Adrenal gland (tissue), 12 donors: ENCODE results near the gene TRMU. TPM values are rescaled to one million over a fixed set of nuclear protein-coding genes. Genes with fewer than 3 reads are reported as not detected.

Source experiments
- DNase-seq, 7 donors: peaks; one replicate each; pipeline ENCODE4 v3.0.0-alpha.2; 2019 to 2020
- H3K27ac ChIP-seq, 5 donors: fragments of 200-600 bp; sonication (generic) in 4 of 5; 1 replicate in 3 of 5; 2 replicates in 2 of 5; pipeline versions ENCODE4 v1.5.1 to v1.8.0; 2016 to 2020; ENCODE audit warnings: mild to moderate bottlenecking in 1 of 5
- H3K27me3 ChIP-seq: fragments of 200-600 bp; 2 replicates; pipeline ENCODE4 v1.8.0; 2021
- H3K36me3 ChIP-seq, 2 donors: fragments of 200-600 bp; replicated peaks in 1 of 2; 1 replicate in 1 of 2; 2 replicates in 1 of 2; pipeline versions ENCODE4 v1.5.1 to v1.8.0; 2018 to 2022
- H3K4me1 ChIP-seq, 2 donors: fragments of 200-600 bp; replicated peaks in 1 of 2; 1 replicate in 1 of 2; 2 replicates in 1 of 2; pipeline versions ENCODE4 v1.5.1 to v1.8.0; 2018 to 2021
- H3K4me3 ChIP-seq, 4 donors: fragments of 200-600 bp; sonication (generic) in 3 of 4; one replicate each; pipeline ENCODE4 v1.5.1; 2016 to 2018
- H3K9me3 ChIP-seq, 3 donors: fragments of 200-600 bp; sonication (generic) in 1 of 3; replicated peaks in 1 of 3; 1 replicate in 2 of 3; 2 replicates in 1 of 3; pipeline versions ENCODE4 v1.5.1 to v1.8.0; 2016 to 2021
- POLR2A ChIP-seq, 2 donors: fragments of 450-650 bp; IDR thresholded peaks; one replicate each; pipeline ENCODE4 v1.6.1; 2017; ENCODE audit warnings: antibody characterized with exemption in 2 of 2, mild to moderate bottlenecking in 2 of 2, moderate library complexity in 1 of 2
- WGBS, 4 donors: extraction: QIAGEN DNeasy Blood & Tissue Kit in 2 of 4; methylation state at CpG; one replicate each; pipeline versions ENCODE4 v1.1.5 to v1.1.7; 2013 to 2017; 5-methylcytosine and 5-hydroxymethylcytosine counted together
- intact Hi-C, 2 donors: fragments of 100-400 bp; cut with DNase I; formaldehyde crosslinking; loops; one replicate each; pipeline versions ENCODE4 v1.14.1 to v1.15.0; 2022 to 2023
- polyA plus RNA-seq, 3 donors: library from polyadenylated mRNA; stranded (reverse); fragments of 200-250 nt in 2 of 3; fragments of 350-450 nt in 1 of 3; fragmentation: Illumina TruSeq in 1 of 3; extraction: RNeasy Lipid Tissue Mini Kit (QIAGEN cat#74804) in 1 of 3; gene quantifications; one replicate each; pipeline ENCODE4 v1.2.3, GENCODE V29; 2013 to 2014
- total RNA-seq, 9 donors: library from RNA; depleted of rRNA in 4 of 9; stranded (reverse); fragments of >200 nt in 4 of 9; fragments of 120-200 nt in 1 of 9; fragmentation: NEBNext Ultra II Directional in 1 of 9; extraction: Animal tissue kit (Norgen Biotek cat#: 25700) in 1 of 9; gene quantifications; one replicate each; pipeline versions ENCODE4 v1.1.0 to v1.2.4, GENCODE V29; 2013 to 2023
- TF ChIP-seq, protein P1 (sequence below), 6 experiments: fragments of 450-650 bp in 4 of 6; fragments of 200-600 bp in 2 of 6; sonication (generic) in 1 of 6; IDR thresholded peaks; 1 replicate in 5 of 6; 2 replicates in 1 of 6; pipeline versions ENCODE4 v1.5.1 to v1.8.0; 2016 to 2021; ENCODE audit warnings: antibody characterized with exemption in 6 of 6, mild to moderate bottlenecking in 2 of 6, moderate library complexity in 1 of 6
- donor health status: healthy with polysubstance abuse.
- donor health status: Bipolar disorder and iron deficiency.
- donor health status: DM: yes; HTN: yes; CAD: no.
- donor health status: DM: no; HTN: no; CAD: no.
- donor health status: DM: no; HTN: no; CAD: no.
- donor health status: DM: yes; HTN: yes; CAD: no.

TRMU gene
- total and polyA plus RNA-seq, 12 donors = 20.2 to 107 (median 36.5) TPM

DNA sequence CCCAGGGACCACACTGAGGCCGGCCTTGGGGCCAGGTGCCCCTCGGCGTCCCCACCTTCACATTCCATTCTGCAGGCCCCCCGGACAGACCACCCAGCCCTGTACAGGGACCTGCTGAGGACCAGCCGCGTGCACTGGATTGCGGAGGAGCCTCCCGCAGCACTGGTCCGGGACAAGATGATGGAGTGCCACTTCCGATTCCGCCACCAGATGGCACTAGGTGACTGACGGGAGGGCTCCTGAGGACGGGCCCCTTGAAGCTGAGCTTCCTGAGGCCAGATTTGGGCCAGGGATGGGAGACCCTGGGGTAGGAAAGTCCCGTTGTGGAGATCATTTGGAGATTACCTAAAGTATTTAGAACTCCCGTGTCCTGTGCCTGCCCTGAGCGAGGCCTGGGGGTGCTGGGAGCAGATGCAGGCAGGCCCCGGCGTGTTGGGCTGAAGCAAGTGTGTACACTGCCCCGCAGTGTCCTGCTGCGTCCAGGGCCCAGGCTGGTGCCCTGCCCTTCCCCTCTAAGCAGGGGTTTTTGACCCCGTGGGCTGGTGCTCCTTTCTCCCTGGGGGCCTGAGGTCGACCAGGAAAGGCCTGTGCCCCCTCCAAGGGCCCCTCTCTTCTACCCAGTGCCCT, 20.0 kb downstream of the TRMU start:
- WGBS, 4 donors = 48 to 53% (median 50%) methylated on average over 6 to 22 of the region's 22 CpGs
- peaks cover 0 to 61% of the 10 kb centered on the region in 2 donors for H3K36me3 ChIP-seq
- H3K4me1 ChIP-seq = peaks cover 0 to 18% of the 10 kb centered on the region in 2 donors
- H3K27ac ChIP-seq = no peak overlapping the region
- intact Hi-C loops = loop anchor here (5.0 to 10.0 kb wide), 2 partner anchors 187 to 309 kb away; no protein-coding TSS in a partner anchor
- H3K27me3 ChIP-seq = no peaks in the 10 kb centered on the region
- H3K4me3 ChIP-seq = no peak overlapping the region
- no peak for TF ChIP-seq POLR2A (IDR thresholded peaks at IDR 0.05)
- TF ChIP-seq, protein P1, sequence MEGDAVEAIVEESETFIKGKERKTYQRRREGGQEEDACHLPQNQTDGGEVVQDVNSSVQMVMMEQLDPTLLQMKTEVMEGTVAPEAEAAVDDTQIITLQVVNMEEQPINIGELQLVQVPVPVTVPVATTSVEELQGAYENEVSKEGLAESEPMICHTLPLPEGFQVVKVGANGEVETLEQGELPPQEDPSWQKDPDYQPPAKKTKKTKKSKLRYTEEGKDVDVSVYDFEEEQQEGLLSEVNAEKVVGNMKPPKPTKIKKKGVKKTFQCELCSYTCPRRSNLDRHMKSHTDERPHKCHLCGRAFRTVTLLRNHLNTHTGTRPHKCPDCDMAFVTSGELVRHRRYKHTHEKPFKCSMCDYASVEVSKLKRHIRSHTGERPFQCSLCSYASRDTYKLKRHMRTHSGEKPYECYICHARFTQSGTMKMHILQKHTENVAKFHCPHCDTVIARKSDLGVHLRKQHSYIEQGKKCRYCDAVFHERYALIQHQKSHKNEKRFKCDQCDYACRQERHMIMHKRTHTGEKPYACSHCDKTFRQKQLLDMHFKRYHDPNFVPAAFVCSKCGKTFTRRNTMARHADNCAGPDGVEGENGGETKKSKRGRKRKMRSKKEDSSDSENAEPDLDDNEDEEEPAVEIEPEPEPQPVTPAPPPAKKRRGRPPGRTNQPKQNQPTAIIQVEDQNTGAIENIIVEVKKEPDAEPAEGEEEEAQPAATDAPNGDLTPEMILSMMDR (IDR thresholded peaks at IDR 0.05) = peak; percentile 50 to 69 (median 63)
- DNase-seq = peak; percentile 55 to 81 (median 66)
- no peaks in the 10 kb centered on the region for H3K9me3 ChIP-seq

DNA sequence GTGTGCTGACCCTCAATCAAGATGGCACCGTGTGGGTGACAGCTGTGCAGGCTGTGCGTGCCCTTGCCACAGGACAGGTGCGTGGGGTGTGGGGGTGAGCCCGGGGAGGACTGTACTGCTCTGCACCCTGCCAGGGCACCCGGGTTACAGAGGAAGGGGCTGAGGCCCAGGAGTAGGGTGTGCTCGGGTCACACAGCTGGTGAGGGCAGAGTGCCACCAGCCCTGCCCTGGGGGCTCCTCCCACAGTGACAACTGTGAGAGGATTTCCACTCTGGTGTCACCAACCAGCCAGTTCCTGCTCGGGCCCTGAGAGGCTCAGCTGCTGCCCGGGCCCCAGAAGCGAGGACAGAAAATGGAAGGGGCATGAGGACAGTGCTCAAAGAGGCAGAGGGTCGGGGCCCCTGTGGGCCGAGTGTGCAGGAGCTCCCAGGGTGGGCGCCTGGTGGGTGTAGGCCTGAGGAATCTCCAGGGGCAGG, 20.5 kb downstream of the TRMU start:
- intact Hi-C loops = loop anchor here (5.0 to 10.0 kb wide), 2 partner anchors 186 to 309 kb away; no protein-coding TSS in a partner anchor

DNA sequence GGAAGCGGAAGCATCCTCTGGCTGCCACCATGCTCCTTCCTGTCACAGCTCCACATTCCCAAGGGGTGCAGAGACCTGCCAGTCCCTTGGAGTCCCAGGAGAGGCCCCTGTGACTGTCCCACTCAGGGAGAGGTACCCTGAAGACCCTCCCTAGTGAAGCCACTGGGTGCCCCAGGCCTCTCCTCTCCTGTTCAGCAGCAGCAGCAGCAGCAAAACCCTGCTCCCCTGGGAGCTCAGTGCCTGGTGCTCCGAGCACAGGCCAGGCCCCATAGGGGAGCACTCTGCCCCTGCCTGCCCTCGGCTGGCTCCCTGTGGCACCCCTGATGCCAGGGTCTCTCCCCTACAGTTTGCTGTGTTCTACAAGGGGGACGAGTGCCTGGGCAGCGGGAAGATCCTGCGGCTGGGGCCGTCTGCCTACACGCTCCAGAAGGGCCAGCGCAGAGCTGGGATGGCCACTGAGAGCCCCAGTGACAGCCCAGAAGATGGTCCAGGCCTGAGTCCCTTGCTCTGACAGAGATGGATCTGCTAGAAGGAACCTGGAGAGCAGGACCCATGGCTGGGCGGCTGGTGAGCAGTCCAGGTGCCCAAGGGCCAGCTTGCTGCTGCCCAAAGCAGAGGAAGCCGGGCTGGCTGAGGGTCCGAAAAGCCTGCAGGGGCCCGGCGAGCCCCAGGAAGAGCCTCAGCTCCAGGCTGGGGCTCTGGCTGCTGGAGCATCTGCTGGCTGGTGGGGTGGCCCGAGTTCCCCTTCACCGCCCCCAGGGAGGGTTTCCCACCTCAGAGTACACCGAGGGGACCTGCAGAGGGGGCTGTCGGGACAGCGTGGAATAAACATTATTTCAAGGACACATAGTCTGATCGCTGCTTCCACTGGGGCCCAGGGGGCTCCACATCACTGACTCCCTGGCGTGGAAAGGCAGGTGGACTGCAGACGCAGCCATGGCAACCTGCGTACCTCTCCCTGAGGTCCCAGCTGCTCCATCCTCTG, 21.3 kb downstream of the TRMU start:
- WGBS, 4 donors = 88 to 95% (median 91%) methylated on average over 4 to 23 of the region's 23 CpGs
- peaks cover 0 to 18% of the 10 kb centered on the region in 2 donors for H3K4me1 ChIP-seq
- H3K27ac ChIP-seq = no peak overlapping the region
- H3K36me3 ChIP-seq = peaks cover 0 to 48% of the 10 kb centered on the region in 2 donors
- no peak overlapping the region for H3K4me3 ChIP-seq
- H3K27me3 ChIP-seq = no peaks in the 10 kb centered on the region
- DNase-seq = no peak
- intact Hi-C loops = loop anchor here (5.0 to 10.0 kb wide), 2 partner anchors 186 to 308 kb away; no protein-coding TSS in a partner anchor
- H3K9me3 ChIP-seq = no peaks in the 10 kb centered on the region
- TF ChIP-seq, protein P1 (IDR thresholded peaks at IDR 0.05) = no peak
- TF ChIP-seq POLR2A (IDR thresholded peaks at IDR 0.05) = no peak

More for the DNA sequence above, 20.5 kb downstream of the TRMU start:
- Histone ChIP-seq H3K4me3 (no peak overlapping the region), H3K4me1 (peaks cover 0 to 18% of the 10 kb centered on the region in 2 donors), H3K36me3 (peaks cover 0 to 55% of the 10 kb centered on the region in 2 donors), H3K9me3 (no peaks in the 10 kb centered on the region), H3K27me3 (no peaks in the 10 kb centered on the region), H3K27ac (no peak overlapping the region)
- 81 to 88% (median 84%) methylated on average over 10 to 12 of the region's 12 CpGs for WGBS, 4 donors
- no peak for DNase-seq
- no peak for TF ChIP-seq POLR2A (IDR thresholded peaks at IDR 0.05)
- TF ChIP-seq, protein P1 (IDR thresholded peaks at IDR 0.05) = no peak
